Measurements from ENCODE around the gene CSNK1G1.

DNA sequence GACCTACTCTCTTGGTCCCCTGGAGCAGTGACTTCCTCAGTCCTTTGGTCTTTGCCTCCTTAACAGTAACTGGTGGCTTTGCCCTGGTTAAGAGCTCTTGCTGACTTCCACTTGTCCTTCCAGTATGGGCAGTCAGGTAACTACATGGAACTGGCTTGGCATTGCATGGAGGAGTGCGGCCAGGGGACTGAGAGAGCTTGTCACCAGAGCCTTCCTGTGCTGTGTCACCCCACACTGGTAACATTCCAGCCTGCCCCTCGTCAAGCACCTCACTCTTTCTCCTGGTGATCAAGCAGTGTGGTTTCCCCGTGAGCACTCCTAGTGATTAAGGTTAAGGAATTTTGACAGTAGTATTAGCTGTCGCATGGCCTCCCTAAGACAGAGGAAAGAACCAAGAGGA, 223.8 kb downstream of the CSNK1G1 start:
- no peak for TF ChIP-seq CTCF (IDR thresholded peaks at IDR 0.05; ENCODE audit: low read length)
- no peak for TF ChIP-seq EZH2 (IDR thresholded peaks at IDR 0.05; ENCODE audit: borderline replicate concordance, low read length)

Data from OCI-LY1 (cell line).